HepG2 (cell line): Measurements from ENCODE around the gene RREB1.

Experiments
- BRD4 ChIP-seq: sonication (generic); formaldehyde crosslinking; IDR thresholded peaks from 2 replicates; pipeline ENCODE4 v1.4.0; 2020; ENCODE audit warnings: missing genetic modification reagents
- CTCF ChIP-seq: sonication (generic); formaldehyde crosslinking; IDR thresholded peaks from 2 replicates; pipeline ENCODE4 v1.5.0; 2020; ENCODE audit warnings: mild to moderate bottlenecking, missing genetic modification reagents, moderate library complexity
- HMGXB4 ChIP-seq, 2 experiments: sonication (generic) in 1 of 2; formaldehyde crosslinking in 1 of 2; IDR thresholded peaks; 2 replicates each; pipeline versions ENCODE4 v1.4.0 to v1.6.1; 2018 to 2020; ENCODE audit warnings: missing genetic modification reagents in 2 of 2, borderline replicate concordance in 1 of 2, low read depth in 1 of 2, mild to moderate bottlenecking in 1 of 2, missing biosample characterization in 1 of 2
- IRF1 ChIP-seq: sonication (generic); formaldehyde crosslinking; IDR thresholded peaks from 2 replicates; pipeline ENCODE4 v1.4.0; 2020; ENCODE audit warnings: low read depth, mild to moderate bottlenecking, missing genetic modification reagents
- MAX ChIP-seq: IDR thresholded peaks from 2 replicates; pipeline ENCODE4 v1.6.1; 2012; ENCODE audit warnings: inconsistent platforms
- REST ChIP-seq, 2 experiments: IDR thresholded peaks; 2 replicates each; pipeline ENCODE4 v1.6.1; 2011 to 2012; ENCODE audit warnings: low read length in 2 of 2, borderline replicate concordance in 1 of 2, low read depth in 1 of 2, mild to moderate bottlenecking in 1 of 2, moderate library complexity in 1 of 2
- RFX1 ChIP-seq: fragments of 450-650 bp; IDR thresholded peaks from 2 replicates; pipeline ENCODE4 v1.6.1; 2017
- SIN3A ChIP-seq: IDR thresholded peaks from 2 replicates; pipeline ENCODE4 v1.6.1; 2011; ENCODE audit warnings: low read depth, mild to moderate bottlenecking, control low read depth, low read length, borderline replicate concordance
- YY1 ChIP-seq: IDR thresholded peaks from 2 replicates; pipeline ENCODE4 v1.6.1; 2011; ENCODE audit warnings: low read length, low read depth, moderate library complexity, mild to moderate bottlenecking; ENCODE audit not compliant: insufficient read depth, insufficient replicate concordance
- ZNF138 ChIP-seq: sonication (generic); formaldehyde crosslinking; IDR thresholded peaks from 2 replicates; pipeline ENCODE4 v1.5.0; 2020; ENCODE audit warnings: mild to moderate bottlenecking, low read depth, missing genetic modification reagents
- ZNF747 ChIP-seq: sonication (generic); formaldehyde crosslinking; IDR thresholded peaks from 2 replicates; pipeline ENCODE4 v1.8.1; 2023; ENCODE audit warnings: missing genetic modification reagents, mild to moderate bottlenecking, borderline replicate concordance
- ZSCAN20 ChIP-seq: sonication (generic); formaldehyde crosslinking; IDR thresholded peaks from 2 replicates; pipeline ENCODE4 v1.4.0; 2020; ENCODE audit warnings: missing genetic modification reagents, mild to moderate bottlenecking, borderline replicate concordance
- TF ChIP-seq, protein P1 (sequence below): sonication (generic); formaldehyde crosslinking; IDR thresholded peaks from 2 replicates; pipeline ENCODE4 v1.4.0; 2020; ENCODE audit warnings: missing genetic modification reagents, borderline replicate concordance
- TF ChIP-seq, protein P2 (sequence below): sonication (generic); formaldehyde crosslinking; IDR thresholded peaks from 2 replicates; pipeline ENCODE4 v1.4.0; 2020; ENCODE audit warnings: missing genetic modification reagents

DNA sequence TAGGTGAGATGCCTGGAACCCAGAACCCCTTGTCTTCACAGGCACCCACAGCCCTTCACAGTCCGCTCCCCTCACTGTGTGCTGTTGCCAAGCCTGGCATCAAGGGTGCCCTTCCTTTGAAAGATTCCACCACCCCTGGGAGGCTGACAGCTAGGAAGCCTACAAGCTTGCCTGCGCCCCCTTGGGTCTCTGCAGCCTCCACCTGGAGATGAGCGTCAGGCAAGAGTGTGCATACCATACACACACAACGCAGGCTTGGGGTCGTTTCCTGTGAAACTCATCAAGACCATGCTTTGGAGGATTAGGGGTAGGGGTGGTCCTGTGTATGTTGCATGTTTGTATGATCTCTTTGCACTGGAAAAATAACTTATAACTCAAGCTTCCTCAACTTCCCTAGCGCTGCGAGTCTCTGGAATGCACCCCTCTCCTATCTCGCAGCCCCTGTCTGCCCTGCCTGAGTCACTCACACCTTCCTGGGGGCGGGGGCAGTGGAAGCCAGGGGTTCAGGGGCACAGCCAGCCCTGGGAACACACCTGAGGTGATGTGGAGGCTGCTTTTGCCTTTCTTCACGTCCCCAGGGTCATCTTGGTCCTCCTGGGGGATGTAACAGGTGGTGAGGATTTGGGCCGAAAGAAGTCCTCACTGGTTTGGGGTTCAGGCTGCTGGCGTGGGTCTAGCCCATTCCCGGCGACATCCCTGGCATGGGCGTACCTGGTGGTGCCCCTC is 138.1 kb downstream of the RREB1 start:
- no peak for TF ChIP-seq ZSCAN20 (CRISPR knock-in tag)
- TF ChIP-seq, protein P1, sequence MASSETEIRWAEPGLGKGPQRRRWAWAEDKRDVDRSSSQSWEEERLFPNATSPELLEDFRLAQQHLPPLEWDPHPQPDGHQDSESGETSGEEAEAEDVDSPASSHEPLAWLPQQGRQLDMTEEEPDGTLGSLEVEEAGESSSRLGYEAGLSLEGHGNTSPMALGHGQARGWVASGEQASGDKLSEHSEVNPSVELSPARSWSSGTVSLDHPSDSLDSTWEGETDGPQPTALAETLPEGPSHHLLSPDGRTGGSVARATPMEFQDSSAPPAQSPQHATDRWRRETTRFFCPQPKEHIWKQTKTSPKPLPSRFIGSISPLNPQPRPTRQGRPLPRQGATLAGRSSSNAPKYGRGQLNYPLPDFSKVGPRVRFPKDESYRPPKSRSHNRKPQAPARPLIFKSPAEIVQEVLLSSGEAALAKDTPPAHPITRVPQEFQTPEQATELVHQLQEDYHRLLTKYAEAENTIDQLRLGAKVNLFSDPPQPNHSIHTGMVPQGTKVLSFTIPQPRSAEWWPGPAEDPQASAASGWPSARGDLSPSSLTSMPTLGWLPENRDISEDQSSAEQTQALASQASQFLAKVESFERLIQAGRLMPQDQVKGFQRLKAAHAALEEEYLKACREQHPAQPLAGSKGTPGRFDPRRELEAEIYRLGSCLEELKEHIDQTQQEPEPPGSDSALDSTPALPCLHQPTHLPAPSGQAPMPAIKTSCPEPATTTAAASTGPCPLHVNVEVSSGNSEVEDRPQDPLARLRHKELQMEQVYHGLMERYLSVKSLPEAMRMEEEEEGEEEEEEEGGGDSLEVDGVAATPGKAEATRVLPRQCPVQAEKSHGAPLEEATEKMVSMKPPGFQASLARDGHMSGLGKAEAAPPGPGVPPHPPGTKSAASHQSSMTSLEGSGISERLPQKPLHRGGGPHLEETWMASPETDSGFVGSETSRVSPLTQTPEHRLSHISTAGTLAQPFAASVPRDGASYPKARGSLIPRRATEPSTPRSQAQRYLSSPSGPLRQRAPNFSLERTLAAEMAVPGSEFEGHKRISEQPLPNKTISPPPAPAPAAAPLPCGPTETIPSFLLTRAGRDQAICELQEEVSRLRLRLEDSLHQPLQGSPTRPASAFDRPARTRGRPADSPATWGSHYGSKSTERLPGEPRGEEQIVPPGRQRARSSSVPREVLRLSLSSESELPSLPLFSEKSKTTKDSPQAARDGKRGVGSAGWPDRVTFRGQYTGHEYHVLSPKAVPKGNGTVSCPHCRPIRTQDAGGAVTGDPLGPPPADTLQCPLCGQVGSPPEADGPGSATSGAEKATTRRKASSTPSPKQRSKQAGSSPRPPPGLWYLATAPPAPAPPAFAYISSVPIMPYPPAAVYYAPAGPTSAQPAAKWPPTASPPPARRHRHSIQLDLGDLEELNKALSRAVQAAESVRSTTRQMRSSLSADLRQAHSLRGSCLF (CRISPR knock-in tag), result no peak
- TF ChIP-seq, protein P2, sequence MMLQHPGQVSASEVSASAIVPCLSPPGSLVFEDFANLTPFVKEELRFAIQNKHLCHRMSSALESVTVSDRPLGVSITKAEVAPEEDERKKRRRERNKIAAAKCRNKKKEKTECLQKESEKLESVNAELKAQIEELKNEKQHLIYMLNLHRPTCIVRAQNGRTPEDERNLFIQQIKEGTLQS (CRISPR knock-in tag), result no peak
- TF ChIP-seq SIN3A, result no peak
- no peak for TF ChIP-seq RFX1
- TF ChIP-seq ZNF138, result no peak
- TF ChIP-seq BRD4 (CRISPR knock-in tag), result no peak
- no peak for TF ChIP-seq IRF1 (CRISPR knock-in tag)
- no peak for TF ChIP-seq REST (IDR thresholded peaks at IDR 0.05; ENCODE audit: borderline replicate concordance in 1 of 2, low read depth in 1 of 2, low read length in 2 of 2)
- no peak for TF ChIP-seq YY1
- no peak for TF ChIP-seq MAX
- no peak for TF ChIP-seq ZNF747 (CRISPR knock-in tag)
- TF ChIP-seq CTCF (CRISPR knock-in tag), result no peak
- TF ChIP-seq HMGXB4 (CRISPR knock-in tag; IDR thresholded peaks at IDR 0.05; ENCODE audit: borderline replicate concordance in 1 of 2, low read depth in 1 of 2), result no peak
